HepG2 (cell line): ENCODE data around the gene CTSO. TPM values are rescaled to one million over a fixed set of nuclear protein-coding genes. Genes with fewer than 3 reads are reported as not detected.

Source experiments
- ATAC-seq: fragments of 200-7000 bp; cut with Tn5 transposase; 3 replicates; pipeline ENCODE4 v1.9.1; 2020; ENCODE audit warnings: mild to moderate bottlenecking, moderate library complexity
- BruUV-seq: library from RNA; stranded (reverse); fragments of 400-500 nt; replicated peaks from 2 replicates; lab custom pipeline; 2021; lab: Mats Ljungman, UMichigan
- CTCF ChIA-PET: fragments of 300-600 bp; formaldehyde crosslinking; extraction: SDS; loops from one replicate; lab custom pipeline; 2021; ENCODE audit warnings: low total read pairs, inconsistent platforms, low intra/inter-chr PET ratio; lab: Yijun Ruan, JAX
- POLR2A ChIA-PET: fragments of 350-600 bp; sonication (Branson Sonifier 250); formaldehyde crosslinking; loops from one replicate; lab custom pipeline; 2020; ENCODE audit warnings: antibody characterized with exemption, inconsistent platforms; lab: Yijun Ruan, JAX
- DNase-seq: peaks from one replicate; pipeline ENCODE4 v3.0.0-alpha.2; 2015; ENCODE audit warnings: low spot score
- FAIRE-seq: peaks from 3 replicates; lab custom pipeline; 2011; peaks lifted over from hg19 to GRCh38; lab: Jason Lieb, UNC
- H2AFZ ChIP-seq: one replicate; pipeline ENCODE4 v1.6.1; 2011; ENCODE audit warnings: low read length, inconsistent platforms
- H3K27ac ChIP-seq: fragments of 300-600 bp; 3 replicates; pipeline ENCODE4 v1.8.0; 2011; ENCODE audit warnings: mixed run types, mild to moderate bottlenecking, mixed read lengths, low read length, inconsistent platforms; ENCODE audit not compliant: insufficient read depth; ENCODE audit errors: extremely low read length
- H3K27me3 ChIP-seq, 2 experiments: fragments of 200-600 bp in 1 of 2; 2 replicates in 1 of 2; 3 replicates in 1 of 2; pipeline versions ENCODE4 v1.6.0 to v1.8.0; 2011; ENCODE audit warnings: low read length in 2 of 2, mild to moderate bottlenecking in 2 of 2, moderate library complexity in 2 of 2, inconsistent platforms in 1 of 2; ENCODE audit not compliant: insufficient read depth in 2 of 2, control insufficient read depth in 1 of 2
- H3K36me3 ChIP-seq, 2 experiments: fragments of 200-600 bp in 1 of 2; replicated peaks in 1 of 2; 2 replicates in 1 of 2; 3 replicates in 1 of 2; pipeline versions ENCODE4 v1.5.1 to v1.8.0; 2011; ENCODE audit warnings: low read length in 2 of 2, inconsistent platforms in 1 of 2; ENCODE audit not compliant: insufficient read depth in 2 of 2, control insufficient read depth in 1 of 2
- H3K4me1 ChIP-seq: 2 replicates; pipeline ENCODE4 v1.5.1; 2012; ENCODE audit warnings: low read length, inconsistent platforms; ENCODE audit not compliant: insufficient read depth
- H3K4me2 ChIP-seq: 2 replicates; pipeline ENCODE4 v1.6.0; 2011; ENCODE audit warnings: low read depth, low read length, inconsistent platforms
- H3K4me3 ChIP-seq, 3 experiments: fragments of 200-600 bp in 1 of 3; sonication (generic), shearing (Covaris generic) in 1 of 3; replicated peaks in 1 of 3; 2 replicates each; pipeline ENCODE4 v1.5.1; 2011 to 2016; ENCODE audit warnings: low read length in 3 of 3, inconsistent platforms in 2 of 3, low read depth in 2 of 3, mild to moderate bottlenecking in 2 of 3, control low read depth in 1 of 3, mixed read lengths in 1 of 3; ENCODE audit not compliant: insufficient read depth in 1 of 3
- H3K79me2 ChIP-seq: one replicate; pipeline ENCODE4 v1.6.1; 2011; ENCODE audit warnings: low read length, inconsistent platforms; ENCODE audit not compliant: insufficient read depth
- H3K9ac ChIP-seq: 2 replicates; pipeline ENCODE4 v1.6.0; 2011; ENCODE audit warnings: mild to moderate bottlenecking, low read depth, low read length, inconsistent platforms; ENCODE audit not compliant: insufficient read depth
- H3K9me3 ChIP-seq: 2 replicates; pipeline ENCODE4 v1.5.1; 2012; ENCODE audit warnings: mild to moderate bottlenecking, low read length
- H4K20me1 ChIP-seq: 2 replicates; pipeline ENCODE4 v1.6.0; 2011; ENCODE audit warnings: inconsistent platforms, mild to moderate bottlenecking, low read length, moderate library complexity; ENCODE audit not compliant: insufficient read depth
- ATF7-NPFF ChIP-seq: sonication (generic); formaldehyde crosslinking; IDR thresholded peaks from 2 replicates; pipeline ENCODE4 v1.8.1; 2023; ENCODE audit warnings: mild to moderate bottlenecking, low read depth, missing genetic modification reagents, moderate library complexity
- CCAR2 ChIP-seq: fragments of 200-400 bp; formaldehyde crosslinking; optimal IDR thresholded peaks from 2 replicates; pipeline ENCODE3; 2018; ENCODE audit warnings: low read depth, mild to moderate bottlenecking, low read length, moderate library complexity
- CCDC6 ChIP-seq: sonication (generic); formaldehyde crosslinking; IDR thresholded peaks from 2 replicates; pipeline ENCODE4 v1.8.1; 2022; ENCODE audit warnings: mild to moderate bottlenecking, missing genetic modification reagents, moderate library complexity
- FOXO1 ChIP-seq: sonication (generic); formaldehyde crosslinking; IDR thresholded peaks from 2 replicates; pipeline ENCODE4 v1.4.0; 2020; ENCODE audit warnings: missing genetic modification reagents
- HNRNPLL ChIP-seq: fragments of 200-400 bp; formaldehyde crosslinking; IDR thresholded peaks from 2 replicates; pipeline ENCODE4 v1.6.1; 2017; ENCODE audit warnings: mild to moderate bottlenecking, low read depth, low read length; ENCODE audit not compliant: poor library complexity, severe bottlenecking
- MIER3 ChIP-seq: IDR thresholded peaks from 2 replicates; pipeline ENCODE4 v1.6.1; 2016; ENCODE audit warnings: missing compliant biosample characterization, borderline replicate concordance
- NBN ChIP-seq: fragments of 450-650 bp; conservative IDR thresholded peaks from 2 replicates; pipeline ENCODE4 v1.6.1; 2017
- NFYB ChIP-seq: sonication (generic); formaldehyde crosslinking; IDR thresholded peaks from 2 replicates; pipeline ENCODE4 v1.4.0; 2020; ENCODE audit warnings: missing genetic modification reagents
- SNRNP70 ChIP-seq: fragments of 200-400 bp; formaldehyde crosslinking; IDR thresholded peaks from 2 replicates; pipeline ENCODE4 v1.6.1; 2017; ENCODE audit warnings: mild to moderate bottlenecking, low read depth, low read length, moderate library complexity
- THAP11 ChIP-seq: IDR thresholded peaks from 2 replicates; pipeline ENCODE4 v1.6.1; 2016; ENCODE audit warnings: missing biosample characterization, missing genetic modification reagents
- TP53 ChIP-seq: sonication (generic); formaldehyde crosslinking; conservative IDR thresholded peaks from 2 replicates; pipeline ENCODE4 v1.4.0; 2020; ENCODE audit warnings: missing genetic modification reagents
- YEATS4 ChIP-seq: sonication (generic); formaldehyde crosslinking; IDR thresholded peaks from 2 replicates; pipeline ENCODE4 v1.4.0; 2020; ENCODE audit warnings: missing genetic modification reagents, borderline replicate concordance
- ZNF124 ChIP-seq: sonication (generic); formaldehyde crosslinking; IDR thresholded peaks from 2 replicates; pipeline ENCODE4 v1.4.0; 2020; ENCODE audit warnings: missing genetic modification reagents
- ZNF234 ChIP-seq: sonication (generic); formaldehyde crosslinking; conservative IDR thresholded peaks from 2 replicates; pipeline ENCODE4 v1.5.1; 2020; ENCODE audit warnings: mild to moderate bottlenecking, missing genetic modification reagents
- ZNF282 ChIP-seq: fragments of 450-650 bp; IDR thresholded peaks from 2 replicates; pipeline ENCODE4 v1.6.1; 2018; ENCODE audit not compliant: partially characterized antibody
- WGBS: methylation state at CpG from one replicate; pipeline ENCODE4 v1.1.6; 2017; ENCODE audit warnings: low lambda C conversion rate; 5-methylcytosine and 5-hydroxymethylcytosine counted together
- in situ Hi-C: cut with HindIII; loops from 2 replicates; pipeline ENCODE4 v1.10.0; 2017; ENCODE audit warnings: low pct_unique_long_range_greater_than_20kb; ENCODE audit not compliant: extremely low pct_ligation_motif_present
- intact Hi-C: fragments of 100-400 bp; cut with micrococcal nuclease; formaldehyde crosslinking; loops from one replicate; pipeline ENCODE4 v1.10.0; 2022; ENCODE audit not compliant: unreplicated experiment
- polyA plus RNA-seq, 8 experiments: library from polyadenylated mRNA; depleted of rRNA in 3 of 8; stranded (reverse) in 7 of 8; unstranded in 1 of 8; fragments of >200 nt; fragmentation: Illumina TruSeq in 4 of 8; extraction: Trizol in 4 of 8; gene quantifications; 2 replicates each; pipeline versions ENCODE4 v1.2.1 to v1.2.3, GENCODE V29; 2011 to 2016; ENCODE audit warnings: low read depth in 4 of 8, missing spikeins in 1 of 8, mixed read lengths in 1 of 8; ENCODE audit not compliant: insufficient read depth in 1 of 8
- total RNA-seq, 5 experiments: library from RNA; depleted of rRNA; stranded (reverse); fragments of >200 nt; fragmentation: Illumina TruSeq; extraction: Trizol; gene quantifications; 2 replicates each; pipeline ENCODE4 v1.2.3, GENCODE V29; 2016; ENCODE audit warnings: low read depth in 1 of 5
- TF ChIP-seq, protein P1 (sequence below): sonication (generic); formaldehyde crosslinking; IDR thresholded peaks from 2 replicates; pipeline ENCODE4 v1.4.0; 2020; ENCODE audit warnings: low read depth, missing genetic modification reagents
- TF ChIP-seq, protein P2 (sequence below): sonication (generic); formaldehyde crosslinking; IDR thresholded peaks from 2 replicates; pipeline ENCODE4 v1.4.0; 2020; ENCODE audit warnings: missing genetic modification reagents
- TF ChIP-seq, protein P3 (sequence below): sonication (generic); formaldehyde crosslinking; IDR thresholded peaks from 2 replicates; pipeline ENCODE4 v1.8.0; 2022; ENCODE audit warnings: mild to moderate bottlenecking, missing genetic modification reagents

Gene CTSO
- total and polyA plus RNA-seq, 2 of the 13 experiments (the other 11 are each of a cell fraction or from before 2014, with no cell fraction given), result 0.07 to 0.17 TPM

DNA sequence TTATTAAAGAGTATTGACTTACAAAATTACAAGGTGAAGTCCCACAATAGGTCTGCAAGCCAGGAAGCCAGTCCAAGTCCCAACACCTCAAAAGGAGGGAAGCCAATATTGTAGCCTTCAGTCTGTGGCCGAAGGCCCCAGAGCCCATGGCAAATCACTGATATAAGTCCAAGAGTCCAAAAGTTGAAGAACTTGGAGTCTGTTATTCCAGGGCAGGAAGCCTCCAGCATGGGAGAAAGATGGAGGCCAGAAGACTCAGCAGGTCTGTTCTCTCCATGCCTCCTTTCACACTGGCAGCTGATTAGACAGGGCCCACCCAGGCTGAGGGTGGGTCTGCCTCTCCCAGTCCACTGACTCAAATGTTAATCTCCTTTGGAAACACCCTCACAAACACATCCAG lies 32.1 kb downstream of the CTSO start (continued):
- TF ChIP-seq ATF7-NPFF (CRISPR knock-in tag) (no peak), YEATS4 (CRISPR knock-in tag) (no peak), TP53 (CRISPR knock-in tag) (no peak)

DNA sequence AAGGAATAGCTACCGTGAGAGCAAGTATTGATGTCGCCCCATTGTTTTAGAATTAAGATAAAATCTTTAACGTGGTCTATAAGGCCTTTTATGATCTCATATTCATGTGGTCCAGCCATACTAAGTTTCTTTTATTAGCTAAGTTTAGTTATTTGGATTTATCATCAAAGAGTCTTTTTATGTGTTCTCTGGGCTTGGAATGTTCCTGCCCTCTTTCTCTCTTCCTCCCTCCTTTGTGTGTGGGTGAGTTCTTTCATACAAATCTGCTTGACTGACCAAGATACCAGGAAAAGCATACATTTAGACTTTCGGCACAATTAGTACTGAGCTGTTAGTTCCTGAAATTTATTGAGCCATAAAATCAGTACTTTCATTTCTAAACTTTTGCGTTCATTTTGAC lies 38.9 kb downstream of the CTSO start:
- no peaks in the 10 kb centered on the region for H3K4me1 ChIP-seq
- H3K9ac ChIP-seq, result no peak overlapping the region
- CTCF ChIA-PET, result no interaction called here
- FAIRE-seq (no peak), DNase-seq (no peak)
- no peaks in the 10 kb centered on the region for H3K36me3 ChIP-seq
- no peak overlapping the region for H3K4me2 ChIP-seq
- no peaks in the 10 kb centered on the region for H4K20me1 ChIP-seq
- no peak for TF ChIP-seq FOXO1 (CRISPR knock-in tag)
- TF ChIP-seq MIER3 (CRISPR knock-in tag), result no peak
- TF ChIP-seq CCAR2, result no peak
- no peak for TF ChIP-seq ZNF124 (CRISPR knock-in tag)
- TF ChIP-seq NBN, result no peak
- no peak for TF ChIP-seq NFYB (CRISPR knock-in tag)
- no peak for TF ChIP-seq THAP11 (CRISPR knock-in tag)
- TF ChIP-seq, protein P1, sequence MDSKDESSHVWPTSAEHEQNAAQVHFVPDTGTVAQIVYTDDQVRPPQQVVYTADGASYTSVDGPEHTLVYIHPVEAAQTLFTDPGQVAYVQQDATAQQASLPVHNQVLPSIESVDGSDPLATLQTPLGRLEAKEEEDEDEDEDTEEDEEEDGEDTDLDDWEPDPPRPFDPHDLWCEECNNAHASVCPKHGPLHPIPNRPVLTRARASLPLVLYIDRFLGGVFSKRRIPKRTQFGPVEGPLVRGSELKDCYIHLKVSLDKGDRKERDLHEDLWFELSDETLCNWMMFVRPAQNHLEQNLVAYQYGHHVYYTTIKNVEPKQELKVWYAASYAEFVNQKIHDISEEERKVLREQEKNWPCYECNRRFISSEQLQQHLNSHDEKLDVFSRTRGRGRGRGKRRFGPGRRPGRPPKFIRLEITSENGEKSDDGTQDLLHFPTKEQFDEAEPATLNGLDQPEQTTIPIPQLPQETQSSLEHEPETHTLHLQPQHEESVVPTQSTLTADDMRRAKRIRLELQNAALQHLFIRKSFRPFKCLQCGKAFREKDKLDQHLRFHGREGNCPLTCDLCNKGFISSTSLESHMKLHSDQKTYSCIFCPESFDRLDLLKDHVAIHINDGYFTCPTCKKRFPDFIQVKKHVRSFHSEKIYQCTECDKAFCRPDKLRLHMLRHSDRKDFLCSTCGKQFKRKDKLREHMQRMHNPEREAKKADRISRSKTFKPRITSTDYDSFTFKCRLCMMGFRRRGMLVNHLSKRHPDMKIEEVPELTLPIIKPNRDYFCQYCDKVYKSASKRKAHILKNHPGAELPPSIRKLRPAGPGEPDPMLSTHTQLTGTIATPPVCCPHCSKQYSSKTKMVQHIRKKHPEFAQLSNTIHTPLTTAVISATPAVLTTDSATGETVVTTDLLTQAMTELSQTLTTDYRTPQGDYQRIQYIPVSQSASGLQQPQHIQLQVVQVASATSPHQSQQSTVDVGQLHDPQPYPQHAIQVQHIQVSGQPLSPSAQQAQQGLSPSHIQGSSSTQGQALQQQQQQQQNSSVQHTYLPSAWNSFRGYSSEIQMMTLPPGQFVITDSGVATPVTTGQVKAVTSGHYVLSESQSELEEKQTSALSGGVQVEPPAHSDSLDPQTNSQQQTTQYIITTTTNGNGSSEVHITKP (CRISPR knock-in tag), result no peak
- TF ChIP-seq, protein P2, sequence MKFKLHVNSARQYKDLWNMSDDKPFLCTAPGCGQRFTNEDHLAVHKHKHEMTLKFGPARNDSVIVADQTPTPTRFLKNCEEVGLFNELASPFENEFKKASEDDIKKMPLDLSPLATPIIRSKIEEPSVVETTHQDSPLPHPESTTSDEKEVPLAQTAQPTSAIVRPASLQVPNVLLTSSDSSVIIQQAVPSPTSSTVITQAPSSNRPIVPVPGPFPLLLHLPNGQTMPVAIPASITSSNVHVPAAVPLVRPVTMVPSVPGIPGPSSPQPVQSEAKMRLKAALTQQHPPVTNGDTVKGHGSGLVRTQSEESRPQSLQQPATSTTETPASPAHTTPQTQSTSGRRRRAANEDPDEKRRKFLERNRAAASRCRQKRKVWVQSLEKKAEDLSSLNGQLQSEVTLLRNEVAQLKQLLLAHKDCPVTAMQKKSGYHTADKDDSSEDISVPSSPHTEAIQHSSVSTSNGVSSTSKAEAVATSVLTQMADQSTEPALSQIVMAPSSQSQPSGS (CRISPR knock-in tag), result no peak
- no peak for TF ChIP-seq SNRNP70
- TF ChIP-seq, protein P3, sequence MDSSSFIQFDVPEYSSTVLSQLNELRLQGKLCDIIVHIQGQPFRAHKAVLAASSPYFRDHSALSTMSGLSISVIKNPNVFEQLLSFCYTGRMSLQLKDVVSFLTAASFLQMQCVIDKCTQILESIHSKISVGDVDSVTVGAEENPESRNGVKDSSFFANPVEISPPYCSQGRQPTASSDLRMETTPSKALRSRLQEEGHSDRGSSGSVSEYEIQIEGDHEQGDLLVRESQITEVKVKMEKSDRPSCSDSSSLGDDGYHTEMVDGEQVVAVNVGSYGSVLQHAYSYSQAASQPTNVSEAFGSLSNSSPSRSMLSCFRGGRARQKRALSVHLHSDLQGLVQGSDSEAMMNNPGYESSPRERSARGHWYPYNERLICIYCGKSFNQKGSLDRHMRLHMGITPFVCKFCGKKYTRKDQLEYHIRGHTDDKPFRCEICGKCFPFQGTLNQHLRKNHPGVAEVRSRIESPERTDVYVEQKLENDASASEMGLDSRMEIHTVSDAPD (CRISPR knock-in tag), result no peak
- TF ChIP-seq ZNF282, result no peak
- no peak for TF ChIP-seq HNRNPLL
- TF ChIP-seq ZNF234, result no peak
- no peak for TF ChIP-seq CCDC6 (CRISPR knock-in tag)
- TF ChIP-seq, all 625 proteins: peak for 0
- BruUV-seq, result no TSS peak
- Histone ChIP-seq H3K27ac (no peak overlapping the region), H3K27me3 (no peaks in the 10 kb centered on the region), H3K79me2 (no peaks in the 10 kb centered on the region), H3K4me3 (no peak overlapping the region), H2AFZ (no peak overlapping the region), H3K9me3 (no peaks in the 10 kb centered on the region)
- intact Hi-C loops, result no loop called here
- ATAC-seq, result no peak
- WGBS, result 18% methylated on average over 5 of the region's 5 CpGs
- in situ Hi-C loops, result no loop called here
- POLR2A ChIA-PET, result no interaction called here
